ENCODE data around the gene DPP10.

DPP10 gene

GRCh38 chr2:115833196-115833595 is 1390.8 kb downstream of the DPP10 start:
- no peak for DNase-seq

GRCh38 chr2:115838539-115838938 is 1396.1 kb downstream of the DPP10 start:
- no peak for DNase-seq

GRCh38 chr2:115842306-115842705 is 1399.9 kb downstream of the DPP10 start:
- DNase-seq, result no peak

GRCh38 chr2:115848192-115848591 is 1405.8 kb downstream of the DPP10 start:
- no peak for DNase-seq

DNA sequence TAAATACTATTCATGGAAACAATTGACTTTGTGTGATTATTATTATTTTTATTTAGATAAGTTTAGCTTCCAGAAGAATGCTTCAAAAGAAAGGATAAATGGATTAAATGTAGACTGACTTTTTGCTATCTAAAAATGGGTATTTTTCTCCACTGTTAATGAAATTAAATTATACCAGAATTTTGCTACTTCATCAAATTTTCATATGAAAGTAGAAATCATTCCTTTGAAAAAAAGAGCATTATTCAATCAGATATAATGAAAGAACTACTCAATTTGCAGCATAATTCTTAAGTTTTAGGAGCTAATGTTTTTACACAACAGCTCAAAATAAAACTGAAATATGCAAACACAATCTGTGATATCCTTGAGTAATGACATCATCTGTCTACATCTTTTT is 1424.6 kb downstream of the DPP10 start:
- no peak for DNase-seq

DNA sequence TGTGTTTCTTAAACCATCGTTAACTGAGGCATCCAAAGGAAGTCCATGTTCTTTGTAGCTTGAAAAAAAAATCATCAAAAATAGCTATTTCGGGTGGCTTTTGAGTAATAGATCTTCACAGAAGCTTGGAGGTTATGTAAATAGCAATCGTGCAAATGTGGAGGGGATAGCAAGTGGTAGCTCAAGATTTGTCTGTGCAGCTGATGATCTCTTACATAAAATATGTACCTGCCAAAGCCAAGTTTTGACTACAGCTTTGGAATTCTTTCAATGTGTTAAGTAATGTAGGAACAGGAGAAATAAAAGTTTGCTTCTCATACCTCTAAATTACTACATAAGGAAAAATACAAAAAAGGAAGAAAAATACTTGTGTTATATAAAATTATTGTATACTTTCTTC is 1432.0 kb downstream of the DPP10 start:
- DNase-seq, result no peak

GRCh38 chr2:115880558-115880957 is 1438.1 kb downstream of the DPP10 start:
- DNase-seq, result no peak

- no peak for DNase-seq
Measured at GRCh38 chr2:115887209-115887776, 1444.9 kb downstream of the DPP10 start.
